Stomach smooth muscle (tissue), 2 donors: ENCODE measurements around the gene KNDC1.

ENCODE experiments used
- H3K27ac ChIP-seq: one replicate; pipeline ENCODE4 v1.7.0; 2013; ENCODE audit warnings: mild to moderate bottlenecking, low read length, inconsistent platforms
- H3K27me3 ChIP-seq, 2 donors: one replicate each; pipeline ENCODE4 v1.7.0; 2013; ENCODE audit warnings: low read length in 2 of 2; ENCODE audit not compliant: insufficient read depth in 2 of 2, control insufficient read depth in 1 of 2
- H3K36me3 ChIP-seq, 2 donors: one replicate each; pipeline ENCODE4 v1.7.0; 2013; ENCODE audit warnings: low read length in 2 of 2; ENCODE audit not compliant: control insufficient read depth in 2 of 2, insufficient read depth in 2 of 2
- H3K4me1 ChIP-seq: one replicate; pipeline ENCODE4 v1.7.0; 2013; ENCODE audit warnings: low read length; ENCODE audit not compliant: control insufficient read depth, insufficient read depth
- H3K4me3 ChIP-seq, 2 donors: one replicate each; pipeline ENCODE4 v1.7.0; 2013; ENCODE audit warnings: low read length in 2 of 2
- H3K9ac ChIP-seq, 2 donors: one replicate each; pipeline ENCODE4 v1.7.0; 2013; ENCODE audit warnings: low read length in 2 of 2, mild to moderate bottlenecking in 1 of 2
- H3K9me3 ChIP-seq, 2 donors: one replicate each; pipeline ENCODE4 v1.7.0; 2013; ENCODE audit warnings: low read length in 2 of 2; ENCODE audit not compliant: control insufficient read depth in 2 of 2
- donor health status: healthy.
- donor health status: Pancreatic carcinoma.

KNDC1 gene

GRCh38 chr10:133116455-133116854 lies 43.6 kb upstream of the KNDC1 start:
- Histone ChIP-seq H3K9ac (no peak overlapping the region), H3K27ac (no peak overlapping the region), H3K36me3 (no peaks in the 10 kb centered on the region), H3K4me1 (no peaks in the 10 kb centered on the region), H3K4me3 (no peak overlapping the region), H3K9me3 (peaks cover 0 to 9% of the 10 kb centered on the region in 2 donors), H3K27me3 (peaks cover under 1 to 2% of the 10 kb centered on the region in 2 donors)

GRCh38 chr10:133117036-133117687 lies 42.9 kb upstream of the KNDC1 start:
- no peaks in the 10 kb centered on the region for H3K36me3 ChIP-seq
- peaks cover 2% of the 10 kb centered on the region in 2 donors for H3K27me3 ChIP-seq
- no peaks in the 10 kb centered on the region for H3K4me1 ChIP-seq
- no peak overlapping the region for H3K9ac ChIP-seq
- H3K4me3 ChIP-seq = no peak overlapping the region
- H3K9me3 ChIP-seq = peaks cover 0 to 9% of the 10 kb centered on the region in 2 donors
- no peak overlapping the region for H3K27ac ChIP-seq

GRCh38 chr10:133117688-133118071 lies 42.3 kb upstream of the KNDC1 start:
- no peak overlapping the region for H3K27ac ChIP-seq
- H3K4me3 ChIP-seq = no peak overlapping the region
- H3K4me1 ChIP-seq = no peaks in the 10 kb centered on the region
- H3K9me3 ChIP-seq = peaks cover 0 to 9% of the 10 kb centered on the region in 2 donors
- H3K9ac ChIP-seq = no peak overlapping the region
- H3K27me3 ChIP-seq = peaks cover 2% of the 10 kb centered on the region in 2 donors
- no peaks in the 10 kb centered on the region for H3K36me3 ChIP-seq

GRCh38 chr10:133121479-133121878 lies 38.5 kb upstream of the KNDC1 start:
- peaks cover 10 to 21% of the 10 kb centered on the region in 2 donors for H3K27me3 ChIP-seq

GRCh38 chr10:133122171-133122935 lies 37.7 kb upstream of the KNDC1 start:
- Histone ChIP-seq H3K27ac (no peak overlapping the region), H3K27me3 (peaks cover 12 to 20% of the 10 kb centered on the region in 2 donors), H3K36me3 (no peaks in the 10 kb centered on the region), H3K9ac (no peak overlapping the region), H3K4me3 (no peak overlapping the region), H3K9me3 (peaks cover 0 to 9% of the 10 kb centered on the region in 2 donors), H3K4me1 (no peaks in the 10 kb centered on the region)

More at GRCh38 chr10:133121479-133121878, 38.5 kb upstream of the KNDC1 start:
- Histone ChIP-seq H3K9ac (no peak overlapping the region), H3K27ac (no peak overlapping the region), H3K36me3 (no peaks in the 10 kb centered on the region), H3K4me3 (no peak overlapping the region), H3K4me1 (no peaks in the 10 kb centered on the region), H3K9me3 (peaks cover 0 to 9% of the 10 kb centered on the region in 2 donors)

- H3K36me3 ChIP-seq = no peaks in the 10 kb centered on the region
- H3K9me3 ChIP-seq = peaks cover 0 to 9% of the 10 kb centered on the region in 2 donors
- H3K27ac ChIP-seq = no peak overlapping the region
- no peak overlapping the region for H3K9ac ChIP-seq
- no peaks in the 10 kb centered on the region for H3K4me1 ChIP-seq
- peaks cover 12 to 20% of the 10 kb centered on the region in 2 donors for H3K27me3 ChIP-seq
- H3K4me3 ChIP-seq = no peak overlapping the region
These were observed 36.8 kb upstream of the KNDC1 start for GRCh38 chr10:133123050-133123745.

GRCh38 chr10:133123746-133124356 lies 36.2 kb upstream of the KNDC1 start:
- peaks cover 12 to 20% of the 10 kb centered on the region in 2 donors for H3K27me3 ChIP-seq
- H3K4me3 ChIP-seq = no peak overlapping the region
- no peaks in the 10 kb centered on the region for H3K4me1 ChIP-seq
- no peaks in the 10 kb centered on the region for H3K36me3 ChIP-seq
- no peak overlapping the region for H3K27ac ChIP-seq
- H3K9me3 ChIP-seq = peaks cover 0 to 6% of the 10 kb centered on the region in 2 donors
- H3K9ac ChIP-seq = no peak overlapping the region

- H3K36me3 ChIP-seq = no peaks in the 10 kb centered on the region
- no peaks in the 10 kb centered on the region for H3K9me3 ChIP-seq
- H3K27me3 ChIP-seq = peaks cover 12 to 20% of the 10 kb centered on the region in 2 donors
- no peaks in the 10 kb centered on the region for H3K4me1 ChIP-seq
- H3K27ac ChIP-seq = no peak overlapping the region
- no peak overlapping the region for H3K4me3 ChIP-seq
- no peak overlapping the region for H3K9ac ChIP-seq
These were observed 35.4 kb upstream of the KNDC1 start for GRCh38 chr10:133124357-133125211.

- peaks cover 17 to 20% of the 10 kb centered on the region in 2 donors for H3K27me3 ChIP-seq
- H3K4me3 ChIP-seq = no peak overlapping the region
- no peaks in the 10 kb centered on the region for H3K4me1 ChIP-seq
- no peaks in the 10 kb centered on the region for H3K9me3 ChIP-seq
- H3K27ac ChIP-seq = no peak overlapping the region
- H3K36me3 ChIP-seq = no peaks in the 10 kb centered on the region
- no peak overlapping the region for H3K9ac ChIP-seq
These were observed 34.1 kb upstream of the KNDC1 start for GRCh38 chr10:133125901-133126300.
